GM12864 (cell line): ENCODE results near the gene NR3C1.
A peak's percentile ranks its signal among the peaks of the same experiment; 100 is the strongest.

Experiments used
- DNase-seq: peaks from one replicate; pipeline ENCODE4 v3.0.0-alpha.2; 2011; ENCODE audit warnings: low read depth
- H3K4me3 ChIP-seq: 2 replicates; pipeline ENCODE4 v1.5.1; 2011; ENCODE audit warnings: mild to moderate bottlenecking, low read depth, low read length, control low read depth
- CTCF ChIP-seq: IDR thresholded peaks from 2 replicates; pipeline ENCODE4 v1.5.1; 2011; ENCODE audit warnings: low read depth, mild to moderate bottlenecking, moderate library complexity, low read length, control low read depth, inconsistent platforms; ENCODE audit errors: missing control alignments

Gene NR3C1

GRCh38 chr5:143409926-143410325, 6.4 kb upstream of the NR3C1 start:
- no peak overlapping the region for H3K4me3 ChIP-seq
- no peak for TF ChIP-seq CTCF
- no peak for DNase-seq

- TF ChIP-seq CTCF: no peak
- DNase-seq: no peak
- peak overlapping the region; percentile 17; the same call in 1 of the 2 replicates for H3K4me3 ChIP-seq
These were observed 2.9 kb upstream of the NR3C1 start for GRCh38 chr5:143406408-143406807.

GRCh38 chr5:143405849-143406098, 2.3 kb upstream of the NR3C1 start:
- no peak for DNase-seq
- TF ChIP-seq CTCF: no peak
- H3K4me3 ChIP-seq: peak overlapping the region; percentile 97

GRCh38 chr5:143405063-143405848, 1.8 kb upstream of the NR3C1 start:
- H3K4me3 ChIP-seq: peak overlapping the region; percentile 97
- peak; percentile 17 for TF ChIP-seq CTCF

GRCh38 chr5:143404416-143405062, 1.1 kb upstream of the NR3C1 start:
- TF ChIP-seq CTCF: no peak
- peak; percentile 65 for DNase-seq
- H3K4me3 ChIP-seq: peak overlapping the region; percentile 97

More at GRCh38 chr5:143405063-143405848, 1.8 kb upstream of the NR3C1 start:
- peak; percentile 67 for DNase-seq

- TF ChIP-seq CTCF: no peak
- DNase-seq: no peak
- H3K4me3 ChIP-seq: peak overlapping the region; percentile 97
These were observed 223 bp downstream of the NR3C1 start for GRCh38 chr5:143403334-143403592.
